Loucy (cell line): ENCODE measurements around the gene SIRT7.

ENCODE experiments used
- H2AFZ ChIP-seq: fragments of 200-600 bp; sonication (generic); 2 replicates; pipeline ENCODE4 v1.6.0; 2016; ENCODE audit warnings: antibody characterized with exemption, mild to moderate bottlenecking, low read length, moderate library complexity
- H3F3A ChIP-seq: fragments of 200-600 bp; 2 replicates; pipeline ENCODE4 v1.6.0; 2016; ENCODE audit warnings: antibody characterized with exemption, low read depth, mild to moderate bottlenecking
- H3K27me3 ChIP-seq: fragments of 200-600 bp; sonication (generic); 2 replicates; pipeline ENCODE4 v1.6.1; 2014; ENCODE audit warnings: low read length, mild to moderate bottlenecking; ENCODE audit not compliant: insufficient read depth, poor library complexity, severe bottlenecking
- H3K36me3 ChIP-seq: fragments of 200-600 bp; sonication (generic); 2 replicates; pipeline ENCODE4 v1.6.1; 2016; ENCODE audit warnings: low read length; ENCODE audit not compliant: insufficient read depth
- H3K4me1 ChIP-seq: fragments of 200-600 bp; sonication (generic); 2 replicates; pipeline ENCODE4 v1.5.1; 2014; ENCODE audit warnings: low read length, mild to moderate bottlenecking; ENCODE audit not compliant: insufficient read depth, poor library complexity, severe bottlenecking
- H3K4me2 ChIP-seq: fragments of 200-600 bp; sonication (generic); 2 replicates; pipeline ENCODE4 v1.6.0; 2014; ENCODE audit warnings: antibody characterized with exemption, low read length, low read depth, mild to moderate bottlenecking; ENCODE audit not compliant: poor library complexity, severe bottlenecking
- H3K4me3 ChIP-seq: fragments of 200-600 bp; sonication (generic); 2 replicates; pipeline ENCODE4 v1.5.1; 2014; ENCODE audit warnings: low read length, mild to moderate bottlenecking, mixed read lengths; ENCODE audit not compliant: poor library complexity, severe bottlenecking
- H3K79me2 ChIP-seq: fragments of 200-600 bp; sonication (generic); 2 replicates; pipeline ENCODE4 v1.6.1; 2014; ENCODE audit warnings: low read length; ENCODE audit not compliant: insufficient read depth
- H3K9ac ChIP-seq: fragments of 200-600 bp; sonication (generic); 2 replicates; pipeline ENCODE4 v1.6.0; 2014; ENCODE audit warnings: mild to moderate bottlenecking, low read depth, low read length, moderate library complexity; ENCODE audit not compliant: poor library complexity, severe bottlenecking
- H3K9me2 ChIP-seq: fragments of 200-600 bp; sonication (generic); replicated peaks from 2 replicates; pipeline ENCODE4 v1.6.1; 2016; ENCODE audit warnings: low read depth, low read length, mixed read lengths
- H3K9me3 ChIP-seq: fragments of 200-600 bp; sonication (generic); 2 replicates; pipeline ENCODE4 v1.6.1; 2014; ENCODE audit warnings: mild to moderate bottlenecking, antibody characterized with exemption, low read length, low read depth; ENCODE audit not compliant: insufficient read depth
- H4K20me1 ChIP-seq: fragments of 200-600 bp; sonication (generic); 2 replicates; pipeline ENCODE4 v1.6.0; 2014; ENCODE audit warnings: antibody characterized with exemption, low read length, mild to moderate bottlenecking; ENCODE audit not compliant: insufficient read depth, poor library complexity, severe bottlenecking
- EZH2phosphoT487 ChIP-seq: fragments of 200-600 bp; IDR thresholded peaks from 2 replicates; pipeline ENCODE4 v1.6.1; 2018; ENCODE audit warnings: antibody characterized with exemption, mild to moderate bottlenecking, moderate library complexity, borderline replicate concordance
- TF ChIP-seq, protein P1 (sequence below): fragments of 200-600 bp; sonication (generic); conservative IDR thresholded peaks from 2 replicates; pipeline ENCODE4 v1.5.1; 2014; ENCODE audit warnings: mild to moderate bottlenecking, antibody characterized with exemption, low read length

Gene SIRT7

DNA sequence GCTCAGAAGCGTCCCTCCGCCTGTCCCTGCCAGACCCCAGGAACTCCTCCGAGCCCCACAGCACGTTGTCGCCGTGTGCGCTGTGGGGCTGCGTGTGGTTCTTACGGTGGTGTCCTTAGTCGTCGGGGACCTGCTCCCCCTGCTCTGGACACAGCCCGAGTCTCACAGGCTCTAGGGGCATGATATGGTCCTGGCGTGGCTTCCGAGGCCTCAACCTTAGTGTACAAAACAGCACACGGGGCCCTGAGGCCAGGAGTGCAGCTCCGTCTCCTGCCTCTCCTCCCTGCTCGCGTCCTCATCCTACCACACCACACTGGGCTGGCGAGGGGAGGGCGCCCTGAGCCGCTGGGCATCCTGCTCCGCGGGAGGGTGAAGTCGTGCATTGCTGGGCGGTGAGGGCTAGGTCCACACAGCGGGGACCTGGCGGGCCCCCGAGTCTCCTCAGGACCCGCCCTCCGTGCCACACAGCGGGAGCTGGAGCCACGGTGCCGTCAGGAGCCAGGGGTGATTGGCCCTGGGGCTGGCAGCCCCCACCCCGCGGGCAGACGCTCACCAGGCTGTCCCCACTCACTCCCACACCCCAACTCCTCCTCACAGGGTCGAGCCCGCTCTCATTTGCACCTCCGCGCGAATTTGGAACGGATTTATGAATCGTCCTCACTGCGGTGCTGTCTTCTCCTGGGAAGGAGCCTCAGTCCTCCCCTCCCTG, 10.7 kb upstream of the SIRT7 start:
- Histone ChIP-seq H2AFZ (no peak overlapping the region), H3K9ac (peak overlapping the region; percentile 10), H3K27me3 (no peaks in the 10 kb centered on the region), H3F3A (no peaks in the 10 kb centered on the region), H3K9me3 (no peaks in the 10 kb centered on the region), H3K4me3 (peak overlapping the region; percentile 70), H3K4me1 (peaks cover 22% of the 10 kb centered on the region), H3K9me2 (no peaks in the 10 kb centered on the region), H3K79me2 (peaks cover 33% of the 10 kb centered on the region), H3K36me3 (no peaks in the 10 kb centered on the region), H4K20me1 (peaks cover 14% of the 10 kb centered on the region), H3K4me2 (peak overlapping the region; percentile 62)
- TF ChIP-seq EZH2phosphoT487, result no peak
- TF ChIP-seq, protein P1, sequence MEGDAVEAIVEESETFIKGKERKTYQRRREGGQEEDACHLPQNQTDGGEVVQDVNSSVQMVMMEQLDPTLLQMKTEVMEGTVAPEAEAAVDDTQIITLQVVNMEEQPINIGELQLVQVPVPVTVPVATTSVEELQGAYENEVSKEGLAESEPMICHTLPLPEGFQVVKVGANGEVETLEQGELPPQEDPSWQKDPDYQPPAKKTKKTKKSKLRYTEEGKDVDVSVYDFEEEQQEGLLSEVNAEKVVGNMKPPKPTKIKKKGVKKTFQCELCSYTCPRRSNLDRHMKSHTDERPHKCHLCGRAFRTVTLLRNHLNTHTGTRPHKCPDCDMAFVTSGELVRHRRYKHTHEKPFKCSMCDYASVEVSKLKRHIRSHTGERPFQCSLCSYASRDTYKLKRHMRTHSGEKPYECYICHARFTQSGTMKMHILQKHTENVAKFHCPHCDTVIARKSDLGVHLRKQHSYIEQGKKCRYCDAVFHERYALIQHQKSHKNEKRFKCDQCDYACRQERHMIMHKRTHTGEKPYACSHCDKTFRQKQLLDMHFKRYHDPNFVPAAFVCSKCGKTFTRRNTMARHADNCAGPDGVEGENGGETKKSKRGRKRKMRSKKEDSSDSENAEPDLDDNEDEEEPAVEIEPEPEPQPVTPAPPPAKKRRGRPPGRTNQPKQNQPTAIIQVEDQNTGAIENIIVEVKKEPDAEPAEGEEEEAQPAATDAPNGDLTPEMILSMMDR, result no peak

DNA sequence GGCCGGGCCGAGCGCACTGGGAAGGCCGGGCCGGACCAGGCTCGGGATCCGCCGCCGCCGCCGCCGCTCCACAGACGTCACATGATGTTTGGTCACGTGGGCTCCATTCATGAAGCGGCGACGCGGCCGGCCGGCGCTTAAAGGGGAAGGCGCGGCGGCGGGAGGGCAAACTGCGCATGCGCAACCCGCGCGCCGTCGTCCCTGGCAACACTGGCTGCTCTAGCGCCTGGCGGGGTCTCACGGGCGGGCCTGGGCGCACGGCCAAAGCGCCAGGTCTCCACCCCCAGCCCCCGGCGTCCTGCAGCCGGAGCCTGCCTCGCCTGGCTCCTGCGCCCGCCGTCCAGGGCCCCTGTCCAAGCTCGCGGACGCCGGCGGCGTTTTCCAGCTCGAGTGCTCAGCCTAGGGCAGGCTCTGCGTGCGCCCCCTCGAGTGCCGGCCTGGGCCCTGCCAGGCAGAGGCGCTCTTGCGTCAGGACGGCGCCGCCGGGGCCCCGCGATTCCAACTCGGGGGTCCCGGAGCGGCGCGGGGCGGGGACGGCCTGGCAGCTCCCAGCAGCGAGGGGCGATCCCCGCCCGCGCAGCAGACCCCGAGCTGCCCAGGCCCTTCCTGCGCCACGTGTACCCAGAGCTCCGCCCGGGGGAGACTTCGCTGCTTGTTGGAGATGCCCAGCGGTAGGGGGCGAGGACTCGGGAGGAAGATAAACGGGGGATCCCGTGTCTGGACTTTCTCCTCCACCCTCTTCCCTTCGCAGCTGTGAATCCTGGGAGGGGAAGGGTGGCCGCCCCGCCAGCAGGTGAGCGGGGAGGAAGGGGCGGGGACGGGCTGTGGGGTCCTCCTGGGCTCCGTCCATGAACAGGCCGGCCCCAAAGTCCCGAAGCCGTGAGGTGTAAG, 9.9 kb upstream of the SIRT7 start, which contains the start of gene MAFG:
MAFG (minus strand) TSS at position 83 of the 891 bp plus-strand sequence. CDS start 4,550 bp downstream, outside the sequence.
- H3K27me3 ChIP-seq, result no peaks in the 10 kb centered on the region
- H3K4me2 ChIP-seq, result peak within 1 kb of the TSS; percentile 90
- no peaks in the 10 kb centered on the region for H3K9me3 ChIP-seq
- peaks cover 22% of the 10 kb centered on the region for H3K4me1 ChIP-seq
- peaks cover 39% of the 10 kb centered on the region for H3K79me2 ChIP-seq
- H3F3A ChIP-seq, result no peaks in the 10 kb centered on the region
- H3K4me3 ChIP-seq, result peak within 1 kb of the TSS; percentile 93
- TF ChIP-seq EZH2phosphoT487, result no peak
- TF ChIP-seq, protein P1, result peak; percentile 58
- H3K36me3 ChIP-seq, result no peaks in the 10 kb centered on the region
- H3K9ac ChIP-seq, result peak within 1 kb of the TSS; percentile 82
- H2AFZ ChIP-seq, result peak within 1 kb of the TSS; percentile 88
- peaks cover 14% of the 10 kb centered on the region for H4K20me1 ChIP-seq
- no peaks in the 10 kb centered on the region for H3K9me2 ChIP-seq

DNA sequence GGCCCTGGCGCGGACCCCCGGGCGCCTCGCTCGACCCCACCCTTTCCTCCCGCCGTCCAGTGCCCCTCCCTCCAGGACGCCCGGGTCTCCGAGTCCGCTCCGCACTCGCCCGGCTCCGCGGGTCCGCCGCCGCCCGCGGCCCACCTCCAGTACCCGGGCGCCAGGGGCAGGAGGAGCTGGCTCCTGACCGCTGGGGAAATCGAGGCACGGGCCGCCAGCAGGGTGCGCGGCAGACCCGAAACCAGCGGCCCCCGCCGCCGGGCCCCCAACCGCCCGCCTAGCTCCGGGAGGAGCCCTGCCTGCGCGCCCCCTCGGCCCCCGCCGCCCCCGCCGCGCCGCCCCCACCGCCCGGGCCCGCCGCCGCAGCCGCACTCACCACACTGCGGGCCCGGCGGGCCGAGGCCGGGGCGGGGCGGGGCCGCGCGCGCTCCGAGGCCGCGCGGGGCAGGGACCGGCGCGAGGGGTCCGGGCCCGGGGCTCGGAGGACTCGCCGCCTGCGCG, 9.2 kb upstream of the SIRT7 start:
- H3K9ac ChIP-seq, result peak overlapping the region; percentile 82
- H4K20me1 ChIP-seq, result peaks cover 14% of the 10 kb centered on the region
- H3K36me3 ChIP-seq, result no peaks in the 10 kb centered on the region
- H3K4me1 ChIP-seq, result peaks cover 22% of the 10 kb centered on the region
- peak overlapping the region; percentile 90 for H3K4me2 ChIP-seq
- no peaks in the 10 kb centered on the region for H3K9me3 ChIP-seq
- peaks cover 42% of the 10 kb centered on the region for H3K79me2 ChIP-seq
- no peaks in the 10 kb centered on the region for H3K27me3 ChIP-seq
- H3K9me2 ChIP-seq, result no peaks in the 10 kb centered on the region
- H2AFZ ChIP-seq, result peak overlapping the region; percentile 51; the same call in 1 of the 2 replicates
- no peaks in the 10 kb centered on the region for H3F3A ChIP-seq
- no peak for TF ChIP-seq EZH2phosphoT487
- TF ChIP-seq, protein P1, result no peak
- H3K4me3 ChIP-seq, result peak overlapping the region; percentile 93
